ENCODE data around the gene ANKFN1.

DNA sequence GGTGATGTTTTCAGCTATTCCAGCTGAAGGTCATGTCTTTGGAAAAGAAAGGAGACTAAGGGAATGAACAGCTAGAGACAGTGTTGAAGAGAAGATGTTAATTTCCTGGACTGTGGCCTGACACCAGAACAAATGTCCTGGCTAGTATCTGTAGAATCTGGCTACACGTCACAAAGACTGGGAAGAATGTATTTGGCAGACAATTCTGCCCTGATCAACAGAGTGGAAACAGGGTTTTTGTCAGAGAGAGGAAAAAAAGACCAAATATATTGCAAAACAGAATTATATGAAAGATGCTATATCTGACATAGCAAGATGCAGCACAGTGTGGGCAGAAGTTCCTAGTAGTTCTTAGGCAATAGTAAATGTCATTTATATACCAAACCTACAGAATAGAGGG is 17.0 kb upstream of the ANKFN1 start:
- TF ChIP-seq POLR2AphosphoS5 (IDR thresholded peaks at IDR 0.05): no peak
- TF ChIP-seq, protein P1, sequence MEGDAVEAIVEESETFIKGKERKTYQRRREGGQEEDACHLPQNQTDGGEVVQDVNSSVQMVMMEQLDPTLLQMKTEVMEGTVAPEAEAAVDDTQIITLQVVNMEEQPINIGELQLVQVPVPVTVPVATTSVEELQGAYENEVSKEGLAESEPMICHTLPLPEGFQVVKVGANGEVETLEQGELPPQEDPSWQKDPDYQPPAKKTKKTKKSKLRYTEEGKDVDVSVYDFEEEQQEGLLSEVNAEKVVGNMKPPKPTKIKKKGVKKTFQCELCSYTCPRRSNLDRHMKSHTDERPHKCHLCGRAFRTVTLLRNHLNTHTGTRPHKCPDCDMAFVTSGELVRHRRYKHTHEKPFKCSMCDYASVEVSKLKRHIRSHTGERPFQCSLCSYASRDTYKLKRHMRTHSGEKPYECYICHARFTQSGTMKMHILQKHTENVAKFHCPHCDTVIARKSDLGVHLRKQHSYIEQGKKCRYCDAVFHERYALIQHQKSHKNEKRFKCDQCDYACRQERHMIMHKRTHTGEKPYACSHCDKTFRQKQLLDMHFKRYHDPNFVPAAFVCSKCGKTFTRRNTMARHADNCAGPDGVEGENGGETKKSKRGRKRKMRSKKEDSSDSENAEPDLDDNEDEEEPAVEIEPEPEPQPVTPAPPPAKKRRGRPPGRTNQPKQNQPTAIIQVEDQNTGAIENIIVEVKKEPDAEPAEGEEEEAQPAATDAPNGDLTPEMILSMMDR (IDR thresholded peaks at IDR 0.05): no peak
- TF ChIP-seq POLR2A (IDR thresholded peaks at IDR 0.05): no peak
